Esophagus muscularis mucosa (tissue), 4 donors: ENCODE measurements around the gene TIPRL.

ENCODE experiments used
- CTCF ChIP-seq, 3 experiments: fragments of 200-600 bp in 2 of 3; fragments of 450-650 bp in 1 of 3; sonication (generic) in 2 of 3; IDR thresholded peaks; one replicate each; pipeline ENCODE4 v1.5.1; 2017 to 2019; ENCODE audit warnings: antibody characterized with exemption in 3 of 3, mild to moderate bottlenecking in 2 of 3, moderate library complexity in 1 of 3
- EP300 ChIP-seq: sonication (generic); formaldehyde crosslinking; IDR thresholded peaks from one replicate; pipeline ENCODE4 v1.6.1; 2017; ENCODE audit warnings: antibody characterized with exemption
- POLR2A ChIP-seq: fragments of 450-650 bp; IDR thresholded peaks from one replicate; pipeline ENCODE4 v1.6.1; 2017; ENCODE audit warnings: antibody characterized with exemption, moderate library complexity, mild to moderate bottlenecking, low read depth

- TF ChIP-seq CTCF (IDR thresholded peaks at IDR 0.05) = no peak
- no peak for TF ChIP-seq POLR2A
- no peak for TF ChIP-seq EP300
Measured at GRCh38 chr1:168229893-168230292, 51.1 kb downstream of the TIPRL start.
